Ramos (cell line): Measurements from ENCODE around the gene SND1.

Experiments
- in situ Hi-C: fragments of 300-500 bp; cut with MboI; formaldehyde crosslinking; loops from one replicate; pipeline ENCODE4 v1.14.3; 2022; ENCODE audit warnings: low sequenced_read_pairs; ENCODE audit not compliant: unreplicated experiment

The SND1 gene

GRCh38 chr7:127973832-127974231 is 321.8 kb downstream of the SND1 start:
- in situ Hi-C loops: no loop called here

GRCh38 chr7:127974446-127975035 is 322.5 kb downstream of the SND1 start:
- in situ Hi-C loops: no loop called here

DNA sequence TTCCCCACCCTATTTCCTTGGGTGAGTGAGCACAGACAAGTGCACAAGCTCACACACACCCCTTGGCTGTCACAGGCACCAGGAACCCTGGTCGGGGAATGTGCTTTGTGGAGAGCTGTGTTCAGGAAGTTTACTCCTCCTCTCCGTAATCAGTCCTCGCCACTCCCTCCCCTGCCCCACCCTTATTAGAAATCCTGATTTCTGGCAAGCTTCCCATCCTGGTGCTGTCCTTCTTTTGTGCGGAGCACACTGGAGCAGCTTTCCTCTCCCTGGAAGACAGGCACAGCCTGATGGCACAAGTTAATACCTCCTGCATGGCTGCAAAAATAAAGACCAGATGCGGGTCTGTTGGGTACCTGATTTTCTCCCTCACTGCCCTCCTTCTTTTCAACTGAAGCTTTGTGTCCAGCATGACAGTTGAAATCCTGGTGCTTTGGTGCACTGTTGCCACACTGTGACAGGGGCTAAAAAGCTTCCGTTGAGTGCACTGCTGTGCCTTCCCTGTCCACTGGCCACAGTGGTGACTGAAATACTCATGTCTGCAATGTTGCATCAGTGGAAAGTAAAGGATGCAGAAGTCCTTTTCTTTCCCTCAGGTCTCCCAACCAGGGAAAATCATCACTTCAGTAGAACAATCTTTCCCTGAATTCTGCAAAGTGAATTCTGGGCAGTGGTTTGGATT is 324.2 kb downstream of the SND1 start:
- in situ Hi-C loops: no loop called here

- in situ Hi-C loops: no loop called here
Measured at GRCh38 chr7:127976738-127977120, 324.7 kb downstream of the SND1 start.

DNA sequence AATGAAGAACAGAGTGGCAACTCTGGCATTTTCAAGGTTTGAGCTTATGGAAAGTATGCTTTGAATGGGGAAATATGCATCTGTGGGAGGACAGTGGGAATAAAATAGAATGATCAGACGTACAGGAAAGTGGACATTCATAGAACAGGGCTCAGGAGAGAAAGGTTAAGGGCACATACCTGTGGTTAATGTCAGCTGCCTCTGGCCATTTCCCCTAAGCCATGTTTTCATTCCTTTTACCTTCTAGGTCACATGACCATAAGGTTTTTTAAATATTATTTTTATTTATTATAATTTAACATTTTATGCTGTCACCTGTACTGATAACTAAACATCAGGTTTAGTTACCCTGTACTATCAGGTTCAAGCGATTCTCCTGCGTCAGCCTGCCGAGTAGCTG is 326.4 kb downstream of the SND1 start:
- in situ Hi-C loops: no loop called here

- in situ Hi-C loops: no loop called here
Measured at GRCh38 chr7:127979113-127979727, 327.2 kb downstream of the SND1 start.

GRCh38 chr7:127979728-127980126 is 327.7 kb downstream of the SND1 start:
- in situ Hi-C loops: no loop called here

DNA sequence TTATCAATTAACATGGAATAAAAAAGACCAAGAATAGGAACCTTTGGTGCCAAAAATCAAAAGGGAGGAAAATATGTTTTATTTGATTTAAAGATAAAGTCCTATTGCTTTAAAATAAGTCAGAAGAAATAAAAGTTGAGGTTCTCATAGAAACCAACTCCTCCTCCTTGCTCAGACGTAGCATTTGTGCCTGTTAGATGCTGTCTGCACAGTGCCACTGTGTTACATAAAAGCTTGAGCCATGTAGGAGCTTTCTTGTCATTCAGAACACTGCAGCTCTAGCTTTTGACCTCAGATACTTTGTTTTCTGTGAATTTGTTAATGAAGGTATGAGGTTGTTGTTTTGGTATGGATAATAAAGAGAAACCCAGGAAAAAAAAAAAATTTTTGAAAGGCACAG is 328.9 kb downstream of the SND1 start:
- in situ Hi-C loops: no loop called here

DNA sequence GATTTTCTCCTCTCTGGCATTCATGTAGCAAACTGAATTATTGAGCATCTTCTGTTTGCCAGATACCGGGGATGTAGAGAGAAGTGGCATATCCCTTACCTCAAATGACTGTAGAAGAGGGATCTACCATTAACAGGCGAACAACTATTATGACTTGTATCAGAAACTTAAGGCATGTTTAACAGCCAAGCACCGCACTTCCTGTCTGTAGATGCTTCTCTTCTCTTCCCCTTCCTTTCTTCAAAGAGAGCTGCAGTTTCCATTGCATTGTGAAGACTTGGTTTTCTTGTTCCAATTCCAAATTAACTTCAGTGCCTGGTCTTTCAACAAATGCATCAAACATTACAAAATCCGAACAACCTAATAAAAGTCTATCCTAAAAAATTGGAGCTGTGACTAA is 330.0 kb downstream of the SND1 start:
- in situ Hi-C loops: no loop called here

DNA sequence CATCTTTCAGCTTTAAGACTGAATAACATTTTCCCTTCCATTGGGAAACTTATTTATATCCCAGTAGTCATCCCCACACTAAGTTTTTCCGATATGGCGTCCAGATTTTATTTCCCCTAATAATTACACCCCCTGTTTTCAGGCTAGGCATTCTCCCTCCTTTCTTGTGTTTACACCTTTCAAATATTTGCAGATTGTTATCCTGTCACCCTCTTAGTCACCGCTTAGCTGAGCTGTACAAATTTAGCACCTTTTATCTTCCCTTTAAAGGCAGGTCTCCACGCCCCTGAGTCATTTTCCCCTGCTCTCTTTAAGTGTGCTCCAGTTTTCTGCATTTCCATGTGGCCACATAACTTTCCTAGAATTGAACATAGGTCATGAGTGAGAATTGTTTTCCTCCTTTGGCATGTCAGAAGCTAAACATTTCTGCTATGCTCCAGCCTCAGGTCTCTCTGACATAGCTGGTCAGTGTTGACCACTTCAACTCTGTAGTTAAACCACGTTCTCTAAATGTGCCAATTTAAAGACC is 331.9 kb downstream of the SND1 start:
- in situ Hi-C loops: no loop called here

- in situ Hi-C loops: no loop called here
Measured at GRCh38 chr7:127986581-127987521, 334.9 kb downstream of the SND1 start.

DNA sequence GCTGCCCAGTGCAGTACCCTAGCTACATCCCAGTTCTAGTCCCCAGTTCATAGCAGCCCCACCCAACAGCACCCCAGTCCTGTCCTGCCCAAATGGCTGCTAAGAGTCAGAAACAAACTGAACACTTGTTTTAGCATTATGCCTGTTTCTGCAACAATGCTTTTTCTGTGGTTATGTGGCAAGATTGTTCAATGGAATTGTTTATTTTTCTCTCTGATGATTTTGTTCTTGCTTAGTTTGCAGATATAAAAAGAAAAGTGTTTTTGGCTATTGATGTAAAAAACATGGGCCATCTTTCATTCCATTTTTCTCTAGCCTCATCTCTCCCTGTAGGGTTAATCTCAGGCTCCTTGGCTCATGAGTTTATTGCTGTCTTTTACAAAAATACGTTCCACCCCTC is 336.8 kb downstream of the SND1 start:
- in situ Hi-C loops: no loop called here

GRCh38 chr7:127993317-127993716 is 341.3 kb downstream of the SND1 start:
- in situ Hi-C loops: no loop called here

- in situ Hi-C loops: no loop called here
Measured at GRCh38 chr7:127993987-127994386, 342.0 kb downstream of the SND1 start.

- in situ Hi-C loops: no loop called here
Measured at GRCh38 chr7:127995156-127995880, 343.3 kb downstream of the SND1 start.

DNA sequence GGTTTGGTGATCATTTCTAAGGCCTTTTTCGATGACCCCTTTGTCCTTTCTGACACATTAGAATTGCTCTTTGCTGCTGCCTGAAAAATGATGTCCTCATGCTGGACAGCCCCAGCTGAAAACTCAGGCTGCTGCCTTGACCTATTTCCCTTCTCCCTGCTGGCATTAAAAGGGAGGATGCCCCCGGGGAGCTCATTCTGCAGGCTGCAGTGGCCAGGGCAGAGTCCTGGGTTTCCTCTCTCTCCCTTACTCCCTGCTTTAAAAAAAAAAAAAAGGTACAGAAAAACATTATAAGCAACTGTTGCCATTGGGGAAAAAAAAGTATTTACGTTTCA is 343.9 kb downstream of the SND1 start:
- in situ Hi-C loops: no loop called here

- in situ Hi-C loops: no loop called here
Measured at GRCh38 chr7:127996253-127997071, 344.5 kb downstream of the SND1 start.

DNA sequence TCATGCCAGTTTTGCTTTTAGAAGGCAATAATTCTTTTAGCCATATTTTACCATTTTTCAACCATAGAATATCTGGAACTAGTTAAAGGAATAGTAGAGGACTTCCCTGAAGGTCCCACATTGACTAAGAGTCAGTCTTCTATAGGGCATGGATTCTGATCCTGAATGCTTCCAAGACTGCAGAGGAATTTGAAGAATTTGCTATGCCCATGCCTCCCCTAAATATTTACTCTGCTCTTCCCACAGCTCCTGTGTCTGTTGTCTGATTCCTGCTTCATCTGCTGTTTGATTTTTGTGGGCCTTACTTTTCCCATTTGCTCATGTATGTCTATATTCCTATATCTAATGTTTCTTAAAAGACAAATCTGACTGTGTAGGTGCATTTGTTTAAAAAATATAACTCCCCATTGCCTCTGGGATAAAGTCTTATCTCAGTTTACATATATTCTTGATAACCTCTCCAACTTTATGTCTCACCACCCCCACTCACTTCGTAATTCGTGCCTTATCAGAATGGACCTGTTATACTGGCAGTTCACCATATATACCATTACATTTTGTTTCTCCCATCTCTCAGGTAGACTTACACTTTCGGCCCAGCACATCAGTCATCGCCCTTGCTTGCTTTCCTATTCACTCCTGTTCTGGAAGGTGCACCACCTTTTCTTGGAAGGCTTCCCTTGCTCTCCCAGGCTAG is 345.4 kb downstream of the SND1 start:
- in situ Hi-C loops: no loop called here

DNA sequence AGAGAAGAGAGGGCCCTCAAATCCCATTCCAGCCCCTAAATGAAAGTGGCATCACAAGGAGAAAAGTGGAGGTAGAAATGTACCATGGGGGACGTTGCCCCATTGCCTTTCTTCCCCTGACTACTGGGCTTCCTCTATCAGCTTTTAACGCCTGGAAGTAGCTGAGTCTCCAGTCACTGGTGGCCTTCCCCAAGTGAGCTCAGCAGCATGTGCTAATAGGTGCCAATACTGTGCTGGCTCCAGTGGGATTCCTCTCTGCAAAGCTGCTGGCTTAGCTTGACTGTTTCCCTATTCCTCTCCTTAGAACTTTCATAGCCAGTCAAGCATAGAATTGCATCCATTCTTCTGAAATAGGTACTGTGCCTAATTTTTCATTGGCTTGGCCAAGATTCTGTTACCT is 346.7 kb downstream of the SND1 start:
- in situ Hi-C loops: no loop called here
